Skeletal muscle tissue (tissue), 4 donors: ENCODE measurements around the gene KLRC3. TPM values are rescaled to one million over a fixed set of nuclear protein-coding genes. Genes with fewer than 3 reads are reported as not detected.
"Not testable (repeated sequence)": the region's sequence is repeated elsewhere in the genome, so short reads cannot be mapped to it uniquely, and the experiment has no call there.

Source experiments
- H3K27ac ChIP-seq: one replicate; pipeline ENCODE4 v1.7.0; 2013; ENCODE audit warnings: mild to moderate bottlenecking, low read depth, low read length, inconsistent platforms
- H3K27me3 ChIP-seq, 3 donors: one replicate each; pipeline ENCODE4 v1.7.0; 2013; ENCODE audit warnings: low read length in 3 of 3; ENCODE audit not compliant: control insufficient read depth in 3 of 3, insufficient read depth in 3 of 3
- H3K36me3 ChIP-seq, 3 donors: one replicate each; pipeline ENCODE4 v1.7.0; 2013; ENCODE audit warnings: low read length in 3 of 3; ENCODE audit not compliant: control insufficient read depth in 3 of 3, insufficient read depth in 3 of 3
- H3K4me1 ChIP-seq, 3 donors: one replicate each; pipeline ENCODE4 v1.7.0; 2013; ENCODE audit warnings: low read length in 3 of 3, mild to moderate bottlenecking in 3 of 3; ENCODE audit not compliant: control insufficient read depth in 3 of 3, insufficient read depth in 3 of 3
- H3K4me3 ChIP-seq, 3 donors: one replicate each; pipeline ENCODE4 v1.7.0; 2013; ENCODE audit warnings: low read length in 3 of 3
- H3K9ac ChIP-seq, 3 donors: one replicate each; pipeline ENCODE4 v1.7.0; 2013; ENCODE audit warnings: low read length in 3 of 3, mild to moderate bottlenecking in 3 of 3, moderate library complexity in 2 of 3, low read depth in 1 of 3
- H3K9me3 ChIP-seq, 3 donors: one replicate each; pipeline ENCODE4 v1.7.0; 2013; ENCODE audit warnings: low read length in 3 of 3; ENCODE audit not compliant: control insufficient read depth in 3 of 3
- total RNA-seq: library from RNA; depleted of rRNA; stranded (reverse); fragments of >200 nt; gene quantifications from one replicate; pipeline ENCODE4 v1.2.3, GENCODE V29; 2014
- donor health status: Osteomylitis.

The KLRC3 gene
- total RNA-seq, 1 donor from 2014 or later = not detected

DNA sequence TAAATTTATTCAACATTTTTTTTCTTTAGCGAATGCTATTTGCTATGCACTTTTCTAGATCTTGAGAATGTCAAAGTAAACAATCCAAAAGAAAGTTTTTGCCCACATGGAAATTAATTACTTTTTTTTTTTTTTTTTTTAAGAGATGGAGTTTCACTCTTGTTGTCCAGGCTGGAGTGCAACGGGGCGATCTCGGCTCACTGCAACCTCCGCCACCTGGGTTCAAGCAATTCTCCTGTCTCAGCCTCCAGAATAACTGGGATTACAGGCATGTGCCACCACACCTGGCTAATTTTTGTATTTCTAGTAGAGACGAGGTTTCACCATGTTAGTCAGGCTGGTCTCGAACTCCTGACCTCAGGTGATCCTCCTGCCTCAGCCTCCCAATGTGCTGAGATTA lies 29.4 kb downstream of the KLRC3 start:
- not testable (repeated sequence) for H3K9me3 ChIP-seq, H3K4me1 ChIP-seq, H3K4me3 ChIP-seq, H3K36me3 ChIP-seq, H3K27ac ChIP-seq, H3K9ac ChIP-seq, H3K27me3 ChIP-seq

DNA sequence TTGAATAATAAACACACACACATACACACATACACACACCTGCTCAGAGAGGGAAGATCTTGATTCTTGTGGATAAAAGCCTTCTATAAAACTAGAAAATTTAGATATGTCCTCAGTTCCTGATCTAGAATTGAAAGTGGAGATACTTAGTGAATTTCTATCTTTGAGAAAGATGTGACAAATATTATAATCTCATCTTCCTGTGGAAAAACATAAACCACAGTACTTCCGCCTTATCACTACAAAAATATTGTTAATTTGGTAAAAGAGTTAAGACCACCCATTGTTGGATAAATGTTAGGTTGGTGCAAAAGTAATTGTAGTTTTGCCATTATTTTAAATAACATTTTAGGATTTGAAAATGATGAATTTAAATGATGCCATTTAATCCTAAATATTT lies 30.5 kb downstream of the KLRC3 start, which contains the start of gene KLRK1:
Gene KLRK1 (minus strand): TSS at position 138 of the 400 bp plus-strand sequence. CDS start 1,231 bp downstream, outside the sequence.
- Histone ChIP-seq H3K27ac (no peak within 1 kb of the TSS), H3K4me3 (no peak within 1 kb of the TSS), H3K36me3 (no peaks in the 10 kb centered on the region), H3K9me3 (no peaks in the 10 kb centered on the region), H3K27me3 (no peaks in the 10 kb centered on the region), H3K4me1 (peaks cover 0 to 2% (median 0%) of the 10 kb centered on the region in 3 donors), H3K9ac (no peak within 1 kb of the TSS)

GRCh38 chr12:10388624-10389413 lies 31.6 kb downstream of the KLRC3 start:
- Histone ChIP-seq H3K9ac (no peak overlapping the region), H3K36me3 (no peaks in the 10 kb centered on the region), H3K4me1 (peaks cover 0 to 2% (median 0%) of the 10 kb centered on the region in 3 donors), H3K27me3 (no peaks in the 10 kb centered on the region), H3K27ac (no peak overlapping the region), H3K9me3 (peaks cover 0 to 2% (median 0%) of the 10 kb centered on the region in 3 donors), H3K4me3 (no peak overlapping the region)

- not testable (repeated sequence) for H3K36me3 ChIP-seq, H3K4me3 ChIP-seq, H3K9ac ChIP-seq, H3K4me1 ChIP-seq, H3K9me3 ChIP-seq, H3K27ac ChIP-seq, H3K27me3 ChIP-seq
Measured at GRCh38 chr12:10387498-10387897, 32.9 kb downstream of the KLRC3 start.

DNA sequence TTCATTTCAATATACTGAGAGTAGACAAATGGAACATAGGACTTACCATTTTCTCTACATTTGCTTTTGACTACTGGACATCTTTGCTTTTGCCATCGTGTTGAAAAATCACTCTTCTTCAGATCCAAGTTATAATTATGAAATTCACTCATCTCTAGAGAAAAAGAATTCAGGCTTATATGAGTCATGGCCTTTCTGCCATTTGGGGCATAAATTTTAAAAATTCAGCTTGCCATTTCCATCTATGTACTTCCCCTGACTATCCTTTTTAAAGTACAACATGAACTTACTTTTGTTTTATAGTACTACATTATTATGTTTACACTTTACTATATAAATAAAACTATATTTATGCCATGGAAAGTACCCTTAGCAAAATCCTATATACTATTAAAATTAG lies 33.5 kb downstream of the KLRC3 start:
- no peaks in the 10 kb centered on the region for H3K4me1 ChIP-seq
- no peaks in the 10 kb centered on the region for H3K36me3 ChIP-seq
- H3K9ac ChIP-seq = no peak overlapping the region
- H3K27ac ChIP-seq = no peak overlapping the region
- peaks cover 0 to 2% (median 0%) of the 10 kb centered on the region in 3 donors for H3K9me3 ChIP-seq
- H3K27me3 ChIP-seq = no peaks in the 10 kb centered on the region
- no peak overlapping the region for H3K4me3 ChIP-seq

DNA sequence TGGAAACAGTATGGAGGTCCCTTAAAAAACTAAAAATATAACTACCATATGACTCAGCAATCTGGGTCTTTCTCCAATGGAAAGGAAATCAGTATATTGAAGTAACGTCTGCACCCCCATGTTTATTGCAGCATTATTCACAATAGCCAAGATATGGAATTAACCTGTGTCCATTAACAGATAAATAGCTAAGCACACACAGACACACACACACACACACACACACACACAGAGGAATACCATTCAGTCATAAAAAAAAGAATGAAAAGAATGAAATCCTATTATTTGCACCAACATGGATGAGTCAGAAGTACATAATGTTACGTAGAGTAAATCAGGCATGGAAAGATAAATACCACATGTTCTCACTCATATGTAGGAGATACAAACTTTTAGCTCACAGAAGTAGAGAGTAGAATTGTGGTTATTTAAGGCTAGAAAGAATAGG lies 35.2 kb downstream of the KLRC3 start:
- Histone ChIP-seq H3K9me3 (peaks cover 0 to 2% (median 0%) of the 10 kb centered on the region in 3 donors), H3K4me1 (no peaks in the 10 kb centered on the region), H3K27ac (no peak overlapping the region), H3K4me3 (no peak overlapping the region), H3K36me3 (no peaks in the 10 kb centered on the region), H3K27me3 (no peaks in the 10 kb centered on the region), H3K9ac (no peak overlapping the region)

GRCh38 chr12:10384191-10384590 lies 36.2 kb downstream of the KLRC3 start:
- Histone ChIP-seq H3K9ac (no peak overlapping the region), H3K4me1 (no peaks in the 10 kb centered on the region), H3K4me3 (no peak overlapping the region), H3K9me3 (peaks cover 0 to 2% (median 0%) of the 10 kb centered on the region in 3 donors), H3K27ac (no peak overlapping the region), H3K36me3 (no peaks in the 10 kb centered on the region), H3K27me3 (no peaks in the 10 kb centered on the region)

DNA sequence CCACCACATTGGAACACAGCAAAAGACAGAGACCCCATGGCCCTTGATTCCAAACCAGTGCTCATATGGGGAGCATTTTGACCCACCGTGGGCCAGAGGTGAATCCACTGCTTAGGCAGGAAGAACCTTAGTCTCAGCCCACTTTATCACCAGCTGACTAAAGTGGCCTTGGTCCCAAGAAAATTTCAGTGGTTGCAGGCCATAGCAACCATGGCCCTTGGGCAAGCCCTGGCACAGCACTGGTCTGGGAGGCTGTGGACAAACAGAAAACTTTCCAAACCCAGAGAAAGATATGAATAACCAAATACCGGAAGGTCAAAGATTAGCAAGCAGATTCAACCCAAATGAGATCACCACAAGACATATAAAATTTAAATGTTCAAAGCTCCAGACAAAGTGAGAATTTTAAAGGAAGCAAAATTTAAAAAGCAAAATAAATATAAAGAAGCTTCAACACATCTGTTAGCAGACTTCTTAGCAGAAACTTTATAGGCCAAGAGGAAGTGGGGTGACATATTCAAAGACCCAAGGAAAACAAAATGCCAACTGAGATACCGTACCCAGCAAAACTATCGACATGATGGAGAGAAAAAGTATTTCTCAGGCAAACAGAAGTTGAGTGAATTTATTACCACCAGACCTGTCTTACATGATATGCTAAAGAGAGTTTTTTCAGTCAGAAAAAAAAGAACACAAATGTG lies 38.3 kb downstream of the KLRC3 start:
- no peaks in the 10 kb centered on the region for H3K36me3 ChIP-seq
- no peak overlapping the region for H3K9ac ChIP-seq
- H3K4me3 ChIP-seq = no peak overlapping the region
- no peaks in the 10 kb centered on the region for H3K4me1 ChIP-seq
- H3K27me3 ChIP-seq = no peaks in the 10 kb centered on the region
- no peak overlapping the region for H3K27ac ChIP-seq
- peaks cover 0 to 2% (median 0%) of the 10 kb centered on the region in 3 donors for H3K9me3 ChIP-seq

GRCh38 chr12:10378737-10379136 lies 41.7 kb downstream of the KLRC3 start:
- H3K9ac ChIP-seq, H3K27me3 ChIP-seq, H3K4me3 ChIP-seq, H3K4me1 ChIP-seq, H3K27ac ChIP-seq, H3K36me3 ChIP-seq, H3K9me3 ChIP-seq: not testable (repeated sequence)

DNA sequence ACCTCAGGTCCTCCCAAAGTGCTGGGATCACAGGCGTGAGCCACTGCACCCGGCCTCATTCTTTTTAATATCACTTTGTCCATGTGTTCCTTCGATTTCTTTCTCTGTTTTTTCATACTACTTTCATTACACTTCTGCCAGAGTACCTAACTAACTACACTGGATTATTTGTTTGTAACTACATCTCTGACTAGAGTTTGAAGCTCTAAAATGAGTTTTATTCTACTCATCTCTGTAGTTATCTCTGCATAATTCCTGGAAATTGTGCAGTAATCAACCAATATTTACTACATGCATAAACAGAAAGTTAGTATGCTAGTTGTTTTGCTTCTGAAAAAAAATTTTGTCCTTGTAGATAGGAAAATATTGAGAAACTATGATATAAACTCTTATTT lies 45.8 kb downstream of the KLRC3 start:
- Histone ChIP-seq H3K27me3 (no peaks in the 10 kb centered on the region), H3K9ac (no peak overlapping the region), H3K9me3 (no peaks in the 10 kb centered on the region), H3K4me3 (no peak overlapping the region), H3K4me1 (no peaks in the 10 kb centered on the region), H3K36me3 (no peaks in the 10 kb centered on the region), H3K27ac (no peak overlapping the region)
